ENCODE measurements around the gene OST4. TPM values are rescaled to one million over a fixed set of nuclear protein-coding genes. Genes with fewer than 3 reads are reported as not detected.

The OST4 gene
- total RNA-seq, 1 donor from 2014 or later: 395 TPM

DNA sequence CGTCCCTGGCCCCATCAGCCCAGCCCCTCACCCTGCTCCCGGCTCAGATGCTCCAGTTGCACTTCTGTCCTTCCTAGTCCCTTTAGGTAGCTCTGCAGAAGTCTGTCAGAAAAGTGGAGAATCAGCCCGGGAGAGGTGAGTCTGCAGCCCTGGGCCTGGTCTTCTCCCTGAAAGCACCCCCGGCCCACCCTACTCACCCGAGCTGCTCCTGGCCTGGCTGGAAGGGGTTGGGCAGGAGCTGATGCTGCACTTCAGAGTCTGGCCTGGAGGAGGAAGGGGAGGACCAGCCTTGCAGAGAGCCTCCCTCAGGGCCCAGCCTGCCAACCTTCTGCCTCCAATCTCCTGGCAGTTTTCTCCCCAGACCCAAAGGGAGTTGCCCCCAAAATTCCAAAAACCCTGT lies 30.9 kb upstream of the OST4 start:
- H3K27ac Mint-ChIP-seq (ENCODE audit: unreplicated experiment): no peak overlapping the region

DNA sequence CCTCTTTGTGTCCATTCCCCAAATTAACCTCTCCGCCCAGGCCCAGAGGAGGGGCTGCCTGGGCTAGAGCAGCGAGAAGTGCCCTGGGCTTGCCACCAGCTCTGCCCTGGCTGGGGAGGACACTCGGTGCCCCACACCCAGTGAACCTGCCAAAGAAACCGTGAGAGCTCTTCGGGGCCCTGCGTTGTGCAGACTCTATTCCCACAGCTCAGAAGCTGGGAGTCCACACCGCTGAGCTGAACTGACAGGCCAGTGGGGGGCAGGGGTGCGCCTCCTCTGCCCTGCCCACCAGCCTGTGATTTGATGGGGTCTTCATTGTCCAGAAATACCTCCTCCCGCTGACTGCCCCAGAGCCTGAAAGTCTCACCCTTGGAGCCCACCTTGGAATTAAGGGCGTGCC lies 28.6 kb upstream of the OST4 start:
- Mint-ChIP-seq H3K4me1 (ENCODE audit: low read depth, unreplicated experiment) (no peaks in the 10 kb centered on the region), H3K27me3 (ENCODE audit: low read depth, unreplicated experiment) (peaks cover 19% of the 10 kb centered on the region), H3K36me3 (ENCODE audit: low read depth, unreplicated experiment) (peaks cover 2% of the 10 kb centered on the region), H3K4me3 (ENCODE audit: unreplicated experiment) (no peak overlapping the region), H3K9me3 (ENCODE audit: unreplicated experiment) (no peaks in the 10 kb centered on the region), H3K27ac (ENCODE audit: unreplicated experiment) (peak overlapping the region; percentile 34)
- Histone ChIP-seq H3K36me3 (ENCODE audit: insufficient read depth, low read length) (no peaks in the 10 kb centered on the region), H2AFZ (ENCODE audit: low read depth, low read length) (no peak overlapping the region), H3K9ac (ENCODE audit: low read length) (no peak overlapping the region), H3K9me3 (ENCODE audit: insufficient read depth, low read depth, low read length) (no peaks in the 10 kb centered on the region), H3K4me2 (ENCODE audit: low read length) (no peak overlapping the region), H3K4me3 (ENCODE audit: insufficient read depth, low read depth, low read length) (no peak overlapping the region), H3K27ac (ENCODE audit: low read depth, low read length) (no peak overlapping the region), H4K20me1 (ENCODE audit: insufficient read depth, low read length) (no peaks in the 10 kb centered on the region), H3K27me3 (ENCODE audit: insufficient read depth, low read length) (peaks cover 8% of the 10 kb centered on the region), H3K79me2 (ENCODE audit: insufficient read depth, low read length) (no peaks in the 10 kb centered on the region), H3K4me1 (ENCODE audit: insufficient read depth, low read length) (no peaks in the 10 kb centered on the region)
- no peak for FAIRE-seq
- DNase-seq (ENCODE audit: low read depth): no peak
- TF ChIP-seq, protein P1, sequence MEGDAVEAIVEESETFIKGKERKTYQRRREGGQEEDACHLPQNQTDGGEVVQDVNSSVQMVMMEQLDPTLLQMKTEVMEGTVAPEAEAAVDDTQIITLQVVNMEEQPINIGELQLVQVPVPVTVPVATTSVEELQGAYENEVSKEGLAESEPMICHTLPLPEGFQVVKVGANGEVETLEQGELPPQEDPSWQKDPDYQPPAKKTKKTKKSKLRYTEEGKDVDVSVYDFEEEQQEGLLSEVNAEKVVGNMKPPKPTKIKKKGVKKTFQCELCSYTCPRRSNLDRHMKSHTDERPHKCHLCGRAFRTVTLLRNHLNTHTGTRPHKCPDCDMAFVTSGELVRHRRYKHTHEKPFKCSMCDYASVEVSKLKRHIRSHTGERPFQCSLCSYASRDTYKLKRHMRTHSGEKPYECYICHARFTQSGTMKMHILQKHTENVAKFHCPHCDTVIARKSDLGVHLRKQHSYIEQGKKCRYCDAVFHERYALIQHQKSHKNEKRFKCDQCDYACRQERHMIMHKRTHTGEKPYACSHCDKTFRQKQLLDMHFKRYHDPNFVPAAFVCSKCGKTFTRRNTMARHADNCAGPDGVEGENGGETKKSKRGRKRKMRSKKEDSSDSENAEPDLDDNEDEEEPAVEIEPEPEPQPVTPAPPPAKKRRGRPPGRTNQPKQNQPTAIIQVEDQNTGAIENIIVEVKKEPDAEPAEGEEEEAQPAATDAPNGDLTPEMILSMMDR (IDR thresholded peaks at IDR 0.05; ENCODE audit: insufficient read depth, low read depth, low read length): no peak
- no peak for TF ChIP-seq EZH2 (IDR thresholded peaks at IDR 0.05; ENCODE audit: insufficient read depth, low read length)

More for the DNA sequence above, 30.9 kb upstream of the OST4 start:
- no peak for TF ChIP-seq EZH2 (IDR thresholded peaks at IDR 0.05; ENCODE audit: insufficient read depth, low read length)
- TF ChIP-seq, protein P1 (IDR thresholded peaks at IDR 0.05; ENCODE audit: insufficient read depth, low read depth, low read length): no peak
- Histone ChIP-seq H4K20me1 (ENCODE audit: insufficient read depth, low read length) (no peaks in the 10 kb centered on the region), H3K9me3 (ENCODE audit: insufficient read depth, low read depth, low read length) (no peaks in the 10 kb centered on the region), H3K9ac (ENCODE audit: low read length) (no peak overlapping the region), H3K27me3 (ENCODE audit: insufficient read depth, low read length) (peaks cover 10% of the 10 kb centered on the region), H3K36me3 (ENCODE audit: insufficient read depth, low read length) (no peaks in the 10 kb centered on the region), H3K4me2 (ENCODE audit: low read length) (no peak overlapping the region), H3K4me3 (ENCODE audit: insufficient read depth, low read depth, low read length) (no peak overlapping the region), H3K79me2 (ENCODE audit: insufficient read depth, low read length) (no peaks in the 10 kb centered on the region), H3K27ac (ENCODE audit: low read depth, low read length) (no peak overlapping the region), H2AFZ (ENCODE audit: low read depth, low read length) (no peak overlapping the region), H3K4me1 (ENCODE audit: insufficient read depth, low read length) (no peaks in the 10 kb centered on the region)
- no peak overlapping the region for H3K4me3 Mint-ChIP-seq (ENCODE audit: unreplicated experiment)
- H3K9me3 Mint-ChIP-seq (ENCODE audit: unreplicated experiment): no peaks in the 10 kb centered on the region
- no peaks in the 10 kb centered on the region for H3K4me1 Mint-ChIP-seq (ENCODE audit: low read depth, unreplicated experiment)
- no peak for FAIRE-seq
- peaks cover 30% of the 10 kb centered on the region for H3K27me3 Mint-ChIP-seq (ENCODE audit: low read depth, unreplicated experiment)
- DNase-seq (ENCODE audit: low read depth): no peak
- peaks cover 2% of the 10 kb centered on the region for H3K36me3 Mint-ChIP-seq (ENCODE audit: low read depth, unreplicated experiment)

DNA sequence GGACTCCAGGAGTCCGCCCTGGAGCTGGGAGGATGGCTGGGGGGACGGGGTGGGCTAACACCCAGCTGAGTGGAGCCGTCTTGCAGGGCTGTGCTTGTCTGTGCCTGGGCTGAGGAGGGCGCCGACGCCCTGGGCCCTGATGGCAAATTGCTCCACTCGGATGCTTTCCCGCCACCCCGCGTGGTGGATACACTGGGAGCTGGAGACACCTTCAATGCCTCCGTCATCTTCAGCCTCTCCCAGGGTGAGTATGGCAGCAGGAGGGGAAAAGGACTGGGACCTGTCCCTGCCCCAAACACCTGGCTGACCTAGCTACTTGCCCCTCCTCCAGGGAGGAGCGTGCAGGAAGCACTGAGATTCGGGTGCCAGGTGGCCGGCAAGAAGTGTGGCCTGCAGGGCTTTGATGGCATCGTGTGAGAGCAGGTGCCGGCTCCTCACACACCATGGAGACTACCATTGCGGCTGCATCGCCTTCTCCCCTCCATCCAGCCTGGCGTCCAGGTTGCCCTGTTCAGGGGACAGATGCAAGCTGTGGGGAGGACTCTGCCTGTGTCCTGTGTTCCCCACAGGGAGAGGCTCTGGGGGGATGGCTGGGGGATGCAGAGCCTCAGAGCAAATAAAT lies 28.0 kb upstream of the OST4 start:
- TF ChIP-seq, protein P1 (IDR thresholded peaks at IDR 0.05; ENCODE audit: insufficient read depth, low read depth, low read length): no peak
- TF ChIP-seq EZH2 (IDR thresholded peaks at IDR 0.05; ENCODE audit: insufficient read depth, low read length): no peak
- H3K4me3 ChIP-seq (ENCODE audit: insufficient read depth, low read depth, low read length): no peak overlapping the region
- H3K4me2 ChIP-seq (ENCODE audit: low read length): no peak overlapping the region
- peaks cover 17% of the 10 kb centered on the region for H3K27me3 Mint-ChIP-seq (ENCODE audit: low read depth, unreplicated experiment)
- no peaks in the 10 kb centered on the region for H3K36me3 ChIP-seq (ENCODE audit: insufficient read depth, low read length)
- DNase-seq (ENCODE audit: low read depth) (no peak), FAIRE-seq (no peak)
- H3K36me3 Mint-ChIP-seq (ENCODE audit: low read depth, unreplicated experiment): peaks cover 2% of the 10 kb centered on the region
- H3K9ac ChIP-seq (ENCODE audit: low read length): no peak overlapping the region
- H3K4me3 Mint-ChIP-seq (ENCODE audit: unreplicated experiment): no peak overlapping the region
- H3K9me3 ChIP-seq (ENCODE audit: insufficient read depth, low read depth, low read length): no peaks in the 10 kb centered on the region
- no peaks in the 10 kb centered on the region for H3K79me2 ChIP-seq (ENCODE audit: insufficient read depth, low read length)
- H4K20me1 ChIP-seq (ENCODE audit: insufficient read depth, low read length): no peaks in the 10 kb centered on the region
- H3K27ac ChIP-seq (ENCODE audit: low read depth, low read length): no peak overlapping the region
- H3K27me3 ChIP-seq (ENCODE audit: insufficient read depth, low read length): peaks cover 4% of the 10 kb centered on the region
- H2AFZ ChIP-seq (ENCODE audit: low read depth, low read length): no peak overlapping the region
- H3K27ac Mint-ChIP-seq (ENCODE audit: unreplicated experiment): no peak overlapping the region
- H3K9me3 Mint-ChIP-seq (ENCODE audit: unreplicated experiment): no peaks in the 10 kb centered on the region
- no peaks in the 10 kb centered on the region for H3K4me1 ChIP-seq (ENCODE audit: insufficient read depth, low read length)
- H3K4me1 Mint-ChIP-seq (ENCODE audit: low read depth, unreplicated experiment): no peaks in the 10 kb centered on the region

Measured in astrocyte (in vitro differentiated cells and primary cell).